OCI-LY1 (cell line): Measurements from ENCODE around the gene NBEA.

Source experiments
- H2AFZ ChIP-seq: fragments of 200-600 bp; sonication (generic), shearing (Covaris generic); 2 replicates; pipeline ENCODE4 v1.6.0; 2014; ENCODE audit warnings: antibody characterized with exemption, mild to moderate bottlenecking, low read length
- H3F3A ChIP-seq: fragments of 200-600 bp; sonication (generic), shearing (Covaris generic); 2 replicates; pipeline ENCODE4 v1.6.0; 2014; ENCODE audit warnings: mild to moderate bottlenecking, antibody characterized with exemption, low read length, moderate library complexity; ENCODE audit not compliant: insufficient read depth
- H3K27ac ChIP-seq: fragments of 200-600 bp; sonication (generic); 2 replicates; pipeline ENCODE4 v1.5.1; 2014; ENCODE audit warnings: low read length, mixed run types, mild to moderate bottlenecking, low read depth; ENCODE audit not compliant: poor library complexity, severe bottlenecking
- H3K27me3 ChIP-seq: fragments of 200-600 bp; sonication (generic); 2 replicates; pipeline ENCODE4 v1.6.0; 2014; ENCODE audit warnings: antibody characterized with exemption, mild to moderate bottlenecking, low read length, moderate library complexity; ENCODE audit not compliant: insufficient read depth
- H3K36me3 ChIP-seq: fragments of 200-600 bp; sonication (generic); 2 replicates; pipeline ENCODE4 v1.6.1; 2014; ENCODE audit warnings: mild to moderate bottlenecking, antibody characterized with exemption, low read length, moderate library complexity, mixed read lengths; ENCODE audit not compliant: insufficient read depth
- H3K4me1 ChIP-seq: fragments of 200-600 bp; sonication (generic); 2 replicates; pipeline ENCODE4 v1.5.1; 2014; ENCODE audit warnings: mild to moderate bottlenecking, low read length, moderate library complexity; ENCODE audit not compliant: insufficient read depth, severe bottlenecking
- H3K4me2 ChIP-seq: fragments of 200-600 bp; sonication (generic), shearing (Covaris generic); 2 replicates; pipeline ENCODE4 v1.6.1; 2014; ENCODE audit warnings: low read length
- H3K4me3 ChIP-seq: fragments of 200-600 bp; sonication (generic); 2 replicates; pipeline ENCODE4 v1.5.1; 2014; ENCODE audit warnings: low read length, low read depth, mild to moderate bottlenecking, mixed read lengths; ENCODE audit not compliant: poor library complexity, severe bottlenecking
- H3K79me2 ChIP-seq: fragments of 200-600 bp; shearing (Covaris generic); 2 replicates; pipeline ENCODE4 v1.6.1; 2016; ENCODE audit warnings: mixed run types, low read length, mixed read lengths; ENCODE audit not compliant: insufficient read depth
- H3K9ac ChIP-seq: fragments of 200-600 bp; sonication (generic), shearing (Covaris generic); 2 replicates; pipeline ENCODE4 v1.6.1; 2014; ENCODE audit warnings: mild to moderate bottlenecking, low read length, mixed read lengths
- H3K9me2 ChIP-seq: fragments of 200-600 bp; sonication (generic), shearing (Covaris generic); 2 replicates; pipeline ENCODE4 v1.6.1; 2014; ENCODE audit warnings: low read depth, mild to moderate bottlenecking, low read length, mixed read lengths
- H3K9me3 ChIP-seq: fragments of 200-600 bp; shearing (Covaris generic); 2 replicates; pipeline ENCODE4 v1.6.1; 2014; ENCODE audit warnings: low read length, mixed read lengths
- H4K20me1 ChIP-seq: fragments of 200-600 bp; sonication (generic), shearing (Covaris generic); 2 replicates; pipeline ENCODE4 v1.6.0; 2016; ENCODE audit warnings: mild to moderate bottlenecking, low read length; ENCODE audit not compliant: insufficient read depth
- CTCF ChIP-seq: fragments of 200-600 bp; sonication (generic), shearing (Covaris generic); IDR thresholded peaks from 2 replicates; pipeline ENCODE4 v1.5.1; 2017; ENCODE audit warnings: mild to moderate bottlenecking, antibody characterized with exemption, low read length, moderate library complexity, mixed read lengths
- EZH2 ChIP-seq: fragments of 200-600 bp; sonication (generic), shearing (Covaris generic); IDR thresholded peaks from 2 replicates; pipeline ENCODE4 v1.8.0; 2017; ENCODE audit warnings: borderline replicate concordance, mixed run types, mild to moderate bottlenecking, antibody characterized with exemption, low read length, moderate library complexity, mixed read lengths

NBEA gene

DNA sequence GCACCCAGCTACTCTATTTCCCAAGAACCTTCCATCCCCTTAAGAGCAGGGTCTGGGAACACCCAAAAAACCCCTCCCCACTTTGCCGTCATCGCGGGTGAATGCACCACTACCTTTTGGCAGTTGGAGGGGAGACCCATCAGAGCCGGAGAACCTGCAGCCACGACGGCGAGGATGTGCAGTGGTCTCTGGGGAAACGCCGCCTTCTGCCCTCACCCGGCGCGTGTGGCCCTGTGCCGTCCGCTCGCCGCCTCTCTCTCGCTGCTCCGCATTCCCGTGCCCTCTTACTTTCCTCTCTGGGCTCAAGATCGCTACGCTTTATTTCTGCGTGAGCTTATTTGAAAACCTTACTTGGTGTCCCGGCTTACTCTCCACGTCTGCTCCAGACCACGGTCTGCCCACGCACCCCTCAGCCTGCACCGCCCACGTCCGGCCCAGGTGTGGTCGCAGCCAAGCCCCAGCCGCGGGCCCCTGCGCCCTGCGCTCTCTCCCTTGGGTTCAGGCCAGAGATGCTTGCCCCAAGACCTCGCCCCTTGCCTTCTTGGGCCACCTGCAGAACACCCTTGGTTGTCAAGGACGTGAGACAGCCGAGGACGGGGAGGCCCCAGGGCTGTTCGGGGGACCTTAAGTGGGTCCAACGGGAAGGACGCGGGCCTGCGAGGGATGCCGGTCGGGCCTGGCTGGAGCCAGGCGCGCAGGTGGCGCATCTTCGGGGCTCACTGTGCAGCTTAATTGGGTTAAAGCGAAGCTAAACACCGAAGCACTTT is 536.4 kb downstream of the NBEA start:
- TF ChIP-seq EZH2: no peak
- no peak for TF ChIP-seq CTCF
- Histone ChIP-seq H3K27me3 (no peaks in the 10 kb centered on the region), H3K79me2 (peaks cover 13% of the 10 kb centered on the region), H3K9ac (peak overlapping the region; percentile 91), H4K20me1 (no peaks in the 10 kb centered on the region), H3K27ac (peak overlapping the region; percentile 91), H3K9me2 (no peaks in the 10 kb centered on the region), H3K4me3 (peak overlapping the region; percentile 88), H3K4me1 (peaks cover 44% of the 10 kb centered on the region), H3K4me2 (peak overlapping the region; percentile 96), H3K36me3 (no peaks in the 10 kb centered on the region), H2AFZ (no peak overlapping the region), H3K9me3 (no peaks in the 10 kb centered on the region), H3F3A (no peaks in the 10 kb centered on the region)

DNA sequence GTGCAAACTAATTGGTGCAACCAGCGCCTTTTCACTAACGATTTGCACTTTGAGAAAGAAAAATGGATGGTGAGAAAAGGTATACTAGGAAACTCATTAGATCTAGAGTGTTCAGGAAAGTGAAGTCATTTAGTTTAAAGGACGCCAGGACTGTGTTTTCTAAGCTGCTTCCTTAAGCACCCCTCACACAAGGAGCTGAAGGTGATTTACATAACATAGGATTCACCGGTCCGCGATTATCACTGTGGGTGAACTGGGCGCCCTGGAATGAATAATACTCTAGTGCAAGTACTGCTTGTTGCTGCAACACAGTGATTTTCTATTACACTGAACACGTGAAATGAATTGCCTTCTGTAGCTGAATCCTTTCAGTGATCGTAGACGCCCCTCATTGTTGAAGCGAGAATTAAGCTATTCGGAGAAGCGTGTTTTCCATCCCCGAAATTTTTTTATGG is 537.0 kb downstream of the NBEA start:
- H3K36me3 ChIP-seq: no peaks in the 10 kb centered on the region
- H3K27me3 ChIP-seq: no peaks in the 10 kb centered on the region
- H3F3A ChIP-seq: no peaks in the 10 kb centered on the region
- H3K4me3 ChIP-seq: peak overlapping the region; percentile 88
- no peaks in the 10 kb centered on the region for H3K9me3 ChIP-seq
- peak overlapping the region; percentile 91 for H3K27ac ChIP-seq
- H3K9ac ChIP-seq: peak overlapping the region; percentile 91
- no peak for TF ChIP-seq CTCF
- no peak for TF ChIP-seq EZH2
- H3K79me2 ChIP-seq: peaks cover 9% of the 10 kb centered on the region
- no peaks in the 10 kb centered on the region for H3K9me2 ChIP-seq
- H3K4me2 ChIP-seq: peak overlapping the region; percentile 96
- peaks cover 46% of the 10 kb centered on the region for H3K4me1 ChIP-seq
- no peaks in the 10 kb centered on the region for H4K20me1 ChIP-seq
- H2AFZ ChIP-seq: no peak overlapping the region

DNA sequence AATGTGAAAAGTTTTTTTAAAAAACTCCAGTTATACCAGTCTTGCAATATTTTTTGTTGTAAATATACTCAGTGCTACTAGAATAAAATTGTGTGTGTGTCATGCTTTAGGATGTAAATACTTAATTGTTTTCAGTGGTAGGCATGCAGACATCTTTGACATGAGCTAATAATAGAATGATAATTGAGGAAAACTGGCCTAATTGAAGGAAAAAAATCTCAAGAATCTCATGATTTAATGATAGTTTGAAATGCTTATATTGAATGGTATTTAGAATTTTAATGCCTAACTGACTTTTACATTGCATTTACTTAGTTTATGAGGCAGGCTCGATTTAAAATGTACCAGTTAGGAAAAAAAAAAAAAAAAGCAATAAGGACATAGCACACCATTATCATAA is 537.6 kb downstream of the NBEA start:
- Histone ChIP-seq H3K4me2 (peak overlapping the region; percentile 96), H3K4me1 (peaks cover 51% of the 10 kb centered on the region), H3K4me3 (peak overlapping the region; percentile 88), H3K27ac (peak overlapping the region; percentile 91), H3K9ac (no peak overlapping the region), H3K9me3 (no peaks in the 10 kb centered on the region), H3K27me3 (no peaks in the 10 kb centered on the region), H3K9me2 (no peaks in the 10 kb centered on the region), H4K20me1 (no peaks in the 10 kb centered on the region), H3K79me2 (peaks cover 3% of the 10 kb centered on the region), H3K36me3 (no peaks in the 10 kb centered on the region), H3F3A (no peaks in the 10 kb centered on the region), H2AFZ (no peak overlapping the region)
- no peak for TF ChIP-seq EZH2
- TF ChIP-seq CTCF: no peak
